Central memory CD4-positive, alpha-beta T cell (primary cell): ENCODE data around the gene CNGB1.
"Not testable (repeated sequence)": the region's sequence is repeated elsewhere in the genome, so short reads cannot be mapped to it uniquely, and the experiment has no call there.

Experiments
- DNase-seq: peaks from one replicate; pipeline ENCODE4 v3.0.0; 2022

Gene CNGB1

GRCh38 chr16:57951204-57951960 lies 19.5 kb downstream of the CNGB1 start:
- DNase-seq, result no peak

GRCh38 chr16:57950382-57950781 lies 20.5 kb downstream of the CNGB1 start:
- no peak for DNase-seq

- no peak for DNase-seq
Measured at GRCh38 chr16:57949595-57950238, 21.2 kb downstream of the CNGB1 start.

- no peak for DNase-seq
Measured at GRCh38 chr16:57949013-57949412, 21.9 kb downstream of the CNGB1 start.

- DNase-seq, result no peak
Measured at GRCh38 chr16:57948027-57948426, 22.9 kb downstream of the CNGB1 start.

GRCh38 chr16:57947261-57947660 lies 23.7 kb downstream of the CNGB1 start:
- DNase-seq, result no peak

- no peak for DNase-seq
Measured at GRCh38 chr16:57946181-57946801, 24.6 kb downstream of the CNGB1 start.

GRCh38 chr16:57945740-57946138 lies 25.2 kb downstream of the CNGB1 start:
- no peak for DNase-seq

- DNase-seq, result no peak
Measured at GRCh38 chr16:57944970-57945739, 25.8 kb downstream of the CNGB1 start.

GRCh38 chr16:57943381-57943780 lies 27.5 kb downstream of the CNGB1 start:
- not testable (repeated sequence) for DNase-seq

- not testable (repeated sequence) for DNase-seq
Measured at GRCh38 chr16:57941901-57942300, 29.0 kb downstream of the CNGB1 start.

GRCh38 chr16:57941016-57941664 lies 29.8 kb downstream of the CNGB1 start:
- no peak for DNase-seq

GRCh38 chr16:57940382-57940966 lies 30.5 kb downstream of the CNGB1 start:
- DNase-seq, result no peak

- no peak for DNase-seq
Measured at GRCh38 chr16:57939872-57940224, 31.1 kb downstream of the CNGB1 start.

- DNase-seq, result no peak
Measured at GRCh38 chr16:57938936-57939871, 31.7 kb downstream of the CNGB1 start.

- DNase-seq, result no peak
Measured at GRCh38 chr16:57938484-57938883, 32.4 kb downstream of the CNGB1 start.

GRCh38 chr16:57937861-57938260 lies 33.1 kb downstream of the CNGB1 start:
- no peak for DNase-seq

- DNase-seq, result no peak
Measured at GRCh38 chr16:57935904-57936303, 35.0 kb downstream of the CNGB1 start.

GRCh38 chr16:57930533-57930932 lies 40.4 kb downstream of the CNGB1 start:
- no peak for DNase-seq

- DNase-seq, result no peak
Measured at GRCh38 chr16:57929250-57929649, 41.7 kb downstream of the CNGB1 start.

- no peak for DNase-seq
Measured at GRCh38 chr16:57926041-57926440, 44.9 kb downstream of the CNGB1 start.
